SK-N-SH (cell line): ENCODE measurements around the gene ENTPD6.

Source experiments
- CTCF ChIP-seq: fragments of 200-600 bp; sonication (generic); IDR thresholded peaks from 2 replicates; pipeline ENCODE4 v1.6.1; 2017; ENCODE audit warnings: antibody characterized with exemption, mild to moderate bottlenecking, moderate library complexity
- ELF1 ChIP-seq: IDR thresholded peaks from 2 replicates; pipeline ENCODE4 v1.4.0; 2012
- EZH2phosphoT487 ChIP-seq: fragments of 200-600 bp; sonication (generic); IDR thresholded peaks from 2 replicates; pipeline ENCODE4 v1.6.1; 2017; ENCODE audit warnings: low read depth, mixed run types, mild to moderate bottlenecking, antibody characterized with exemption, moderate library complexity, borderline replicate concordance
- FOXJ3 ChIP-seq: sonication (generic); formaldehyde crosslinking; IDR thresholded peaks from 2 replicates; pipeline ENCODE4 v1.5.1; 2020; ENCODE audit warnings: mild to moderate bottlenecking, missing genetic modification reagents
- GATA2 ChIP-seq: sonication (generic); formaldehyde crosslinking; IDR thresholded peaks from 2 replicates; pipeline ENCODE4 v1.5.0; 2020; ENCODE audit warnings: mild to moderate bottlenecking, missing genetic modification reagents
- JUND ChIP-seq: IDR thresholded peaks from 2 replicates; pipeline ENCODE4 v1.4.0; 2012
- MXI1 ChIP-seq: IDR thresholded peaks from 2 replicates; pipeline ENCODE4 v1.6.1; 2012; ENCODE audit warnings: mild to moderate bottlenecking, low read depth, low read length, improper control_type of control experiment
- POLR2AphosphoS5 ChIP-seq: IDR thresholded peaks from 2 replicates; pipeline ENCODE4 v1.6.1; 2012; ENCODE audit warnings: low read depth, low read length
- RFX5 ChIP-seq: IDR thresholded peaks from 2 replicates; pipeline ENCODE4 v1.6.1; 2012; ENCODE audit warnings: mild to moderate bottlenecking, improper control_type of control experiment, low read length
- SIN3A ChIP-seq: IDR thresholded peaks from 2 replicates; pipeline ENCODE4 v1.6.1; 2012; ENCODE audit warnings: low read depth, mild to moderate bottlenecking, low read length, moderate library complexity, borderline replicate concordance
- TCF12 ChIP-seq: IDR thresholded peaks from 2 replicates; pipeline ENCODE4 v1.4.0; 2012
- TEAD4 ChIP-seq: IDR thresholded peaks from 2 replicates; pipeline ENCODE4 v1.4.0; 2012; ENCODE audit warnings: mild to moderate bottlenecking, borderline replicate concordance; ENCODE audit not compliant: insufficient read depth
- YY1 ChIP-seq: IDR thresholded peaks from 2 replicates; pipeline ENCODE4 v1.4.0; 2012; ENCODE audit warnings: low read depth, mild to moderate bottlenecking
- TF ChIP-seq, protein P1 (sequence below): IDR thresholded peaks from 2 replicates; pipeline ENCODE4 v1.6.1; 2012; ENCODE audit warnings: mild to moderate bottlenecking, low read depth, low read length, moderate library complexity

DNA sequence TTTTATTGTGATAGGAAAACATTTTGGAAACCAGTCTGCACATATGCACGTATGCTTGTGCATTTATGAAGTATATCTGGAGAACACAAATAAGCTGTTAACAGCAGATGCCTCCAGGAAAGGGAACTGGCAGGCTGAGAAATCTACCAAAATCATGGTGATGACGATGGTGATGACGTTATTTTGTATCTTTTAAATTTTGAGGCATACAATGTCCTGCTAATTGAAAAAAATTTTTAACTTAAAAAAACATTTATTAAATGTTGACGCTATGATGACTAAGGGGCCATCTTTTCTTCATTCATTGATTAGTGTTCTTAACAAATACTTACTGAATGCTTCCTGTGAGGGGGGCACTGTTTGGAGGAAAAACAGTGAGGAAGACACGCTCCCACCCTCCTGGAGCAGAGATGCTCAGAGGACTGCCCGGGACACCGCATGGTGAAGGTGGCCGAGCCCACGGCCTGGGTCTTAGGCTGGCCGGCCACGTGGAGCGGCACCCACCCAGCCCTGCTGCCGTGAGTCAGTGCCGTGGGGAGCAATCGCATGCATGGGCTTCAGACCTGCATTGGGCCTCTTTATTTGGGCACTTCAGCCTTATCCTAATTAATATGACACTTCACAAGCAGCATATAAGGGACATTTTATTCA, 15.9 kb upstream of the ENTPD6 start:
- TF ChIP-seq CTCF (no peak), ELF1 (no peak), GATA2 (CRISPR knock-in tag) (no peak), SIN3A (no peak), MXI1 (no peak), POLR2AphosphoS5 (no peak), TCF12 (no peak), TEAD4 (no peak), RFX5 (no peak), YY1 (no peak), JUND (no peak), EZH2phosphoT487 (no peak), FOXJ3 (no peak)
- TF ChIP-seq, protein P1, sequence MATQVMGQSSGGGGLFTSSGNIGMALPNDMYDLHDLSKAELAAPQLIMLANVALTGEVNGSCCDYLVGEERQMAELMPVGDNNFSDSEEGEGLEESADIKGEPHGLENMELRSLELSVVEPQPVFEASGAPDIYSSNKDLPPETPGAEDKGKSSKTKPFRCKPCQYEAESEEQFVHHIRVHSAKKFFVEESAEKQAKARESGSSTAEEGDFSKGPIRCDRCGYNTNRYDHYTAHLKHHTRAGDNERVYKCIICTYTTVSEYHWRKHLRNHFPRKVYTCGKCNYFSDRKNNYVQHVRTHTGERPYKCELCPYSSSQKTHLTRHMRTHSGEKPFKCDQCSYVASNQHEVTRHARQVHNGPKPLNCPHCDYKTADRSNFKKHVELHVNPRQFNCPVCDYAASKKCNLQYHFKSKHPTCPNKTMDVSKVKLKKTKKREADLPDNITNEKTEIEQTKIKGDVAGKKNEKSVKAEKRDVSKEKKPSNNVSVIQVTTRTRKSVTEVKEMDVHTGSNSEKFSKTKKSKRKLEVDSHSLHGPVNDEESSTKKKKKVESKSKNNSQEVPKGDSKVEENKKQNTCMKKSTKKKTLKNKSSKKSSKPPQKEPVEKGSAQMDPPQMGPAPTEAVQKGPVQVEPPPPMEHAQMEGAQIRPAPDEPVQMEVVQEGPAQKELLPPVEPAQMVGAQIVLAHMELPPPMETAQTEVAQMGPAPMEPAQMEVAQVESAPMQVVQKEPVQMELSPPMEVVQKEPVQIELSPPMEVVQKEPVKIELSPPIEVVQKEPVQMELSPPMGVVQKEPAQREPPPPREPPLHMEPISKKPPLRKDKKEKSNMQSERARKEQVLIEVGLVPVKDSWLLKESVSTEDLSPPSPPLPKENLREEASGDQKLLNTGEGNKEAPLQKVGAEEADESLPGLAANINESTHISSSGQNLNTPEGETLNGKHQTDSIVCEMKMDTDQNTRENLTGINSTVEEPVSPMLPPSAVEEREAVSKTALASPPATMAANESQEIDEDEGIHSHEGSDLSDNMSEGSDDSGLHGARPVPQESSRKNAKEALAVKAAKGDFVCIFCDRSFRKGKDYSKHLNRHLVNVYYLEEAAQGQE = no peak
